H9 (cell line): Measurements from ENCODE around the gene LOC128125822.
"Not testable (repeated sequence)": the region's sequence is repeated elsewhere in the genome, so short reads cannot be mapped to it uniquely, and the experiment has no call there.

Experiments
- DNase-seq: peaks from one replicate; pipeline ENCODE4 v3.0.0-alpha.2; 2017
- H2AFZ ChIP-seq: one replicate; pipeline ENCODE4 v1.6.1; 2013; ENCODE audit warnings: mild to moderate bottlenecking, low read length, control low read depth, moderate library complexity
- H2AK5ac ChIP-seq: 2 replicates; pipeline ENCODE4 v1.6.1; 2013; ENCODE audit warnings: low read length, control low read depth, mixed read lengths; ENCODE audit not compliant: insufficient read length
- H2BK120ac ChIP-seq: one replicate; pipeline ENCODE4 v1.6.1; 2013; ENCODE audit warnings: low read depth, mild to moderate bottlenecking, low read length, control low read depth, inconsistent platforms; ENCODE audit not compliant: poor library complexity, severe bottlenecking
- H2BK12ac ChIP-seq: 2 replicates; pipeline ENCODE4 v1.6.1; 2013; ENCODE audit warnings: low read length, control low read depth, mixed read lengths, low read depth; ENCODE audit not compliant: insufficient read length
- H2BK15ac ChIP-seq: 2 replicates; pipeline ENCODE4 v1.6.1; 2013; ENCODE audit warnings: low read depth, low read length, control low read depth
- H2BK20ac ChIP-seq: one replicate; pipeline ENCODE4 v1.6.1; 2013; ENCODE audit warnings: low read depth, mild to moderate bottlenecking, low read length, control low read depth, inconsistent platforms; ENCODE audit not compliant: poor library complexity, severe bottlenecking
- H2BK5ac ChIP-seq: 2 replicates; pipeline ENCODE4 v1.6.1; 2013; ENCODE audit warnings: low read length, control low read depth, mixed read lengths; ENCODE audit not compliant: insufficient read length
- H3K14ac ChIP-seq: 2 replicates; pipeline ENCODE4 v1.6.1; 2013; ENCODE audit warnings: low read length, control low read depth; ENCODE audit not compliant: insufficient read depth
- H3K18ac ChIP-seq: 2 replicates; pipeline ENCODE4 v1.6.1; 2013; ENCODE audit warnings: low read depth, mild to moderate bottlenecking, mixed read lengths, low read length, control low read depth; ENCODE audit not compliant: insufficient read length
- H3K23ac ChIP-seq: 2 replicates; pipeline ENCODE4 v1.6.1; 2013; ENCODE audit warnings: low read length, control low read depth, mixed read lengths, low read depth; ENCODE audit not compliant: insufficient read length
- H3K23me2 ChIP-seq: 2 replicates; pipeline ENCODE4 v1.6.1; 2013; ENCODE audit warnings: low read depth, mild to moderate bottlenecking, mixed read lengths, low read length, control low read depth; ENCODE audit not compliant: insufficient read length, poor library complexity, severe bottlenecking
- H3K27ac ChIP-seq: 2 replicates; pipeline ENCODE4 v1.5.1; 2013; ENCODE audit warnings: low read length, control low read depth, mixed read lengths, low read depth; ENCODE audit not compliant: insufficient read length
- H3K27me3 ChIP-seq: 2 replicates; pipeline ENCODE4 v1.6.1; 2013; ENCODE audit warnings: low read length, control low read depth, inconsistent platforms; ENCODE audit not compliant: insufficient read depth
- H3K4ac ChIP-seq: 2 replicates; pipeline ENCODE4 v1.6.1; 2013; ENCODE audit warnings: low read depth, mild to moderate bottlenecking, control low read depth, inconsistent platforms, low read length, moderate library complexity
- H3K4me1 ChIP-seq: 2 replicates; pipeline ENCODE4 v1.6.1; 2013; ENCODE audit warnings: low read length, control low read depth, inconsistent platforms; ENCODE audit not compliant: insufficient read depth
- H3K4me2 ChIP-seq: 2 replicates; pipeline ENCODE4 v1.6.1; 2013; ENCODE audit warnings: low read length, control low read depth, mixed read lengths; ENCODE audit not compliant: insufficient read length, insufficient read depth
- H3K56ac ChIP-seq: 2 replicates; pipeline ENCODE4 v1.6.1; 2013; ENCODE audit warnings: low read depth, mild to moderate bottlenecking, mixed read lengths, low read length, control low read depth; ENCODE audit not compliant: insufficient read length
- H3K79me1 ChIP-seq: 2 replicates; pipeline ENCODE4 v1.6.1; 2013; ENCODE audit warnings: low read depth, mild to moderate bottlenecking, moderate library complexity, low read length, control low read depth, inconsistent platforms; ENCODE audit not compliant: insufficient read depth, poor library complexity, severe bottlenecking
- H3K79me2 ChIP-seq: 2 replicates; pipeline ENCODE4 v1.6.1; 2013; ENCODE audit warnings: low read length, control low read depth, inconsistent platforms; ENCODE audit not compliant: insufficient read depth
- H3K9ac ChIP-seq: 2 replicates; pipeline ENCODE4 v1.6.1; 2013; ENCODE audit warnings: low read length, control low read depth, mixed read lengths; ENCODE audit not compliant: insufficient read length; ENCODE audit errors: extremely low read depth
- H3K9me3 ChIP-seq: one replicate; pipeline ENCODE4 v1.6.1; 2013; ENCODE audit warnings: low read depth, low read length, inconsistent platforms; ENCODE audit not compliant: control insufficient read depth
- H3T11ph ChIP-seq: one replicate; pipeline ENCODE4 v1.6.1; 2013; ENCODE audit warnings: mild to moderate bottlenecking, low read length, control low read depth, inconsistent platforms
- H4K20me1 ChIP-seq: one replicate; pipeline ENCODE4 v1.6.1; 2013; ENCODE audit not compliant: control insufficient read depth, insufficient read length, insufficient read depth
- H4K5ac ChIP-seq: 2 replicates; pipeline ENCODE4 v1.6.1; 2013; ENCODE audit warnings: low read depth, mild to moderate bottlenecking, mixed read lengths, low read length, control low read depth; ENCODE audit not compliant: insufficient read length
- H4K8ac ChIP-seq: replicated peaks from 2 replicates; pipeline ENCODE4 v1.6.1; 2013; ENCODE audit warnings: low read length, control low read depth, mixed read lengths, low read depth; ENCODE audit not compliant: insufficient read length
- H4K91ac ChIP-seq: 2 replicates; pipeline ENCODE4 v1.6.1; 2013; ENCODE audit warnings: low read depth, mild to moderate bottlenecking, moderate library complexity, mixed read lengths, low read length, control low read depth; ENCODE audit not compliant: insufficient read length
- H3K27ac Mint-ChIP-seq, 3 experiments: 2 replicates in 2 of 3; 3 replicates in 1 of 3; pipeline ENCODE4 v1.8.0; 2020 to 2021; ENCODE audit warnings: mixed read lengths in 3 of 3, mild to moderate bottlenecking in 1 of 3, moderate library complexity in 1 of 3
- H3K27me3 Mint-ChIP-seq: 2 replicates; pipeline ENCODE4 v1.8.0; 2021; ENCODE audit warnings: low read depth, mild to moderate bottlenecking, moderate library complexity, mixed read lengths
- H3K36me3 Mint-ChIP-seq, 3 experiments: 2 replicates in 2 of 3; 3 replicates in 1 of 3; pipeline ENCODE4 v1.8.0; 2020 to 2021; ENCODE audit warnings: low read depth in 3 of 3, mixed read lengths in 3 of 3; ENCODE audit not compliant: insufficient read depth in 1 of 3
- H3K4me1 Mint-ChIP-seq, 2 experiments: 2 replicates each; pipeline ENCODE4 v1.8.0; 2020; ENCODE audit warnings: mixed read lengths in 2 of 2
- H3K4me3 Mint-ChIP-seq, 2 experiments: 2 replicates in 1 of 2; 3 replicates in 1 of 2; pipeline ENCODE4 v1.8.0; 2020 to 2021; ENCODE audit warnings: mild to moderate bottlenecking in 2 of 2, mixed read lengths in 2 of 2, moderate library complexity in 1 of 2
- H3K9me3 Mint-ChIP-seq, 2 experiments: 2 replicates in 1 of 2; 3 replicates in 1 of 2; pipeline ENCODE4 v1.8.0; 2020; ENCODE audit warnings: mild to moderate bottlenecking in 2 of 2, mixed read lengths in 2 of 2, moderate library complexity in 1 of 2
- WGBS: extraction: QIAGEN DNeasy Blood & Tissue Kit; methylation state at CpG from one replicate; pipeline ENCODE4 v1.1.7; 2013; ENCODE audit warnings: missing lambda C conversion rate, low lambda C conversion rate, mixed read lengths; ENCODE audit not compliant: insufficient read length; ENCODE audit errors: extremely low coverage; 5-methylcytosine and 5-hydroxymethylcytosine counted together
- TF ChIP-seq, protein P1 (sequence below): fragments of 200-600 bp; sonication (generic); conservative IDR thresholded peaks from 3 replicates; pipeline ENCODE4 v1.8.0; 2021; ENCODE audit warnings: antibody characterized with exemption, mild to moderate bottlenecking

The LOC128125822 gene

DNA sequence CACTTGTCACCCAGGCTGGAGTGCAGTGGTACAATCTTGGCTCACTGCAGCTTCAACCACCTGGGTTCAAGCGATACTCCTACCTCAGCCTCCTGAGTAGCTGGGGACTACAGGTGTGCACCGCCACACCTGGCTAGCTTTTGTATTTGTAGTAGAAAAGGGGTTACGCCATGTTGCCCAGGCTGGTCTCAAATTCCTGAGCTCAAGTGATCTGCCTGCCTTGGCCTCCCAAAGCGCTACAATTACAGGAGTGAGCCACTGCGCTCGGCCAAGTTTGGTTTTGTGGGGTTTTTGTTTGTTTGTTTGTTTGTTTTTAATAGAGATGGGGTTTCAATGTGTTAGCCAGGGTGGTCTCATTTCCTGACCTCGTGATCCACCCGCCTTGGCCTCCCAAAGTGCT is 12.3 kb downstream of the LOC128125822 start:
- TF ChIP-seq, protein P1, sequence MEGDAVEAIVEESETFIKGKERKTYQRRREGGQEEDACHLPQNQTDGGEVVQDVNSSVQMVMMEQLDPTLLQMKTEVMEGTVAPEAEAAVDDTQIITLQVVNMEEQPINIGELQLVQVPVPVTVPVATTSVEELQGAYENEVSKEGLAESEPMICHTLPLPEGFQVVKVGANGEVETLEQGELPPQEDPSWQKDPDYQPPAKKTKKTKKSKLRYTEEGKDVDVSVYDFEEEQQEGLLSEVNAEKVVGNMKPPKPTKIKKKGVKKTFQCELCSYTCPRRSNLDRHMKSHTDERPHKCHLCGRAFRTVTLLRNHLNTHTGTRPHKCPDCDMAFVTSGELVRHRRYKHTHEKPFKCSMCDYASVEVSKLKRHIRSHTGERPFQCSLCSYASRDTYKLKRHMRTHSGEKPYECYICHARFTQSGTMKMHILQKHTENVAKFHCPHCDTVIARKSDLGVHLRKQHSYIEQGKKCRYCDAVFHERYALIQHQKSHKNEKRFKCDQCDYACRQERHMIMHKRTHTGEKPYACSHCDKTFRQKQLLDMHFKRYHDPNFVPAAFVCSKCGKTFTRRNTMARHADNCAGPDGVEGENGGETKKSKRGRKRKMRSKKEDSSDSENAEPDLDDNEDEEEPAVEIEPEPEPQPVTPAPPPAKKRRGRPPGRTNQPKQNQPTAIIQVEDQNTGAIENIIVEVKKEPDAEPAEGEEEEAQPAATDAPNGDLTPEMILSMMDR: no peak
- H3K56ac ChIP-seq: no peak overlapping the region
- no peaks in the 10 kb centered on the region for H3K23me2 ChIP-seq
- H3K4ac ChIP-seq: no peak overlapping the region
- H2BK15ac ChIP-seq: no peak overlapping the region
- H3K4me1 ChIP-seq: no peaks in the 10 kb centered on the region
- no peak overlapping the region for H2BK120ac ChIP-seq
- H3K9ac ChIP-seq: no peak overlapping the region
- no CpG with 5 or more reads among the region's 8 CpGs for WGBS
- H3K79me1 ChIP-seq: no peaks in the 10 kb centered on the region
- H3T11ph ChIP-seq: no peak overlapping the region
- H4K8ac ChIP-seq: no peak overlapping the region
- no peaks in the 10 kb centered on the region for H3K9me3 ChIP-seq
- no peak overlapping the region for H3K27ac ChIP-seq
- H3K4me3 Mint-ChIP-seq: no peak overlapping the region
- H3K9me3 Mint-ChIP-seq: no peaks in the 10 kb centered on the region
- no peak overlapping the region for H2BK12ac ChIP-seq
- H3K79me2 ChIP-seq: no peaks in the 10 kb centered on the region
- no peak overlapping the region for H3K14ac ChIP-seq
- H3K23ac ChIP-seq: no peak overlapping the region
- H3K27me3 ChIP-seq: no peaks in the 10 kb centered on the region
- no peaks in the 10 kb centered on the region for H4K20me1 ChIP-seq
- no peak overlapping the region for H2AFZ ChIP-seq
- H3K4me2 ChIP-seq: no peak overlapping the region
- peaks cover 3% of the 10 kb centered on the region for H3K27me3 Mint-ChIP-seq
- peaks cover 15 to 29% (median 27%) of the 10 kb centered on the region in 3 experiments; a peak in 6 of 7 replicates for H3K36me3 Mint-ChIP-seq
- peaks cover 0 to under 1% of the 10 kb centered on the region in 2 experiments; a peak in 3 of 4 replicates for H3K4me1 Mint-ChIP-seq
- peak overlapping the region in 2 of 3 experiments; percentile 79; a peak in 2 of 7 replicates for H3K27ac Mint-ChIP-seq
- no peak overlapping the region for H4K91ac ChIP-seq
- H2BK20ac ChIP-seq: no peak overlapping the region
- no peak overlapping the region for H4K5ac ChIP-seq
- H2BK5ac ChIP-seq: no peak overlapping the region
- no peak overlapping the region for H2AK5ac ChIP-seq
- H3K18ac ChIP-seq: no peak overlapping the region
- DNase-seq: no peak

GRCh38 chr6:63585652-63586051 is 13.4 kb downstream of the LOC128125822 start:
- not testable (repeated sequence) for H3T11ph ChIP-seq, H2AFZ ChIP-seq, H3K27ac ChIP-seq, H3K56ac ChIP-seq, DNase-seq, H3K14ac ChIP-seq, H3K9ac ChIP-seq, H3K79me1 ChIP-seq, H4K8ac ChIP-seq, H3K18ac ChIP-seq, H2AK5ac ChIP-seq, H3K4me1 ChIP-seq, H3K4me2 ChIP-seq, H3K79me2 ChIP-seq, H3K9me3 Mint-ChIP-seq, H2BK120ac ChIP-seq, H4K91ac ChIP-seq, H2BK12ac ChIP-seq, H3K4ac ChIP-seq, H2BK15ac ChIP-seq, H3K9me3 ChIP-seq, H3K23ac ChIP-seq, H3K23me2 ChIP-seq, H3K4me3 Mint-ChIP-seq, H2BK5ac ChIP-seq, H2BK20ac ChIP-seq, H3K27me3 Mint-ChIP-seq, H4K20me1 ChIP-seq, H3K27ac Mint-ChIP-seq, H3K27me3 ChIP-seq, H4K5ac ChIP-seq
- Mint-ChIP-seq H3K36me3 (peaks cover 4 to 18% (median 17%) of the 10 kb centered on the region in 3 experiments; a peak in 6 of 7 replicates), H3K4me1 (peaks cover 11% of the 10 kb centered on the region in 2 experiments)
- no CpG with 5 or more reads among the region's 2 CpGs for WGBS
